WTC11 (cell line): Measurements from ENCODE around the gene UGGT1. TPM values are rescaled to one million over a fixed set of nuclear protein-coding genes. Genes with fewer than 3 reads are reported as not detected.

Experiments used
- ATAC-seq: fragments of 200-7000 bp; cut with Tn5 transposase; 2 replicates; pipeline ENCODE4 v1.10.0; 2021; ENCODE audit warnings: mild to moderate bottlenecking, moderate library complexity
- CTCF ChIA-PET: fragments of 300-600 bp; sonication (Branson Sonifier 250); formaldehyde crosslinking; loops from one replicate; lab custom pipeline; 2021; ENCODE audit warnings: antibody characterized with exemption; lab: Charles Lee
- POLR2A ChIA-PET: fragments of 350-600 bp; sonication (Branson Sonifier 250); formaldehyde crosslinking; loops from one replicate; lab custom pipeline; 2021; ENCODE audit warnings: antibody characterized with exemption; lab: Charles Lee
- DNase-seq: peaks from one replicate; pipeline ENCODE4 v3.0.0; 2021; ENCODE audit warnings: low spot score
- H3K27ac Mint-ChIP-seq: 2 replicates; pipeline ENCODE4 v1.8.0; 2021; ENCODE audit warnings: mixed read lengths
- H3K27me3 Mint-ChIP-seq: 2 replicates; pipeline ENCODE4 v1.8.0; 2021; ENCODE audit warnings: low read depth, mild to moderate bottlenecking, moderate library complexity, mixed read lengths
- H3K36me3 Mint-ChIP-seq: 2 replicates; pipeline ENCODE4 v1.8.0; 2021; ENCODE audit warnings: mixed read lengths
- H3K4me1 Mint-ChIP-seq: 2 replicates; pipeline ENCODE4 v1.8.0; 2022; ENCODE audit warnings: mixed read lengths
- H3K4me3 Mint-ChIP-seq: 2 replicates; pipeline ENCODE4 v1.8.0; 2021; ENCODE audit warnings: mild to moderate bottlenecking, moderate library complexity, mixed read lengths
- H3K9me3 Mint-ChIP-seq: 2 replicates; pipeline ENCODE4 v1.8.0; 2021; ENCODE audit warnings: mixed read lengths
- CBFB ChIP-seq: sonication (generic); formaldehyde crosslinking; IDR thresholded peaks from 2 replicates; pipeline ENCODE4 v1.8.1; 2022; ENCODE audit warnings: mild to moderate bottlenecking, low read depth, missing genetic modification reagents
- CREB1 ChIP-seq: sonication (generic); formaldehyde crosslinking; IDR thresholded peaks from 2 replicates; pipeline ENCODE4 v1.8.0; 2023; ENCODE audit warnings: mild to moderate bottlenecking, missing genetic modification reagents
- CTCF ChIP-seq: fragments of 200-600 bp; IDR thresholded peaks from 2 replicates; pipeline ENCODE4 v1.8.0; 2022; ENCODE audit warnings: antibody characterized with exemption
- ERG ChIP-seq: fragments of 250-450 bp; sonication (Bioruptor Pico); IDR thresholded peaks from 2 replicates; pipeline ENCODE4 v1.8.0; 2021; ENCODE audit warnings: mild to moderate bottlenecking
- FOXP1 ChIP-seq: sonication (generic); formaldehyde crosslinking; IDR thresholded peaks from 2 replicates; pipeline ENCODE4 v1.8.0; 2022; ENCODE audit warnings: missing genetic modification reagents, mild to moderate bottlenecking, moderate library complexity, borderline replicate concordance
- HMGA2 ChIP-seq: fragments of 250-450 bp; sonication (Bioruptor Pico); IDR thresholded peaks from 2 replicates; pipeline ENCODE4 v1.4.0; 2021; ENCODE audit warnings: mild to moderate bottlenecking, moderate library complexity
- IRF1 ChIP-seq: sonication (generic); formaldehyde crosslinking; IDR thresholded peaks from 2 replicates; pipeline ENCODE4 v1.8.0; 2023; ENCODE audit warnings: missing genetic modification reagents
- IRF2 ChIP-seq: sonication (generic); formaldehyde crosslinking; IDR thresholded peaks from 2 replicates; pipeline ENCODE4 v1.8.0; 2022; ENCODE audit warnings: low read depth, missing genetic modification reagents, borderline replicate concordance
- MLX ChIP-seq: sonication (generic); formaldehyde crosslinking; IDR thresholded peaks from 2 replicates; pipeline ENCODE4 v1.8.1; 2023; ENCODE audit warnings: mild to moderate bottlenecking, missing genetic modification reagents, moderate library complexity
- OVOL2 ChIP-seq: fragments of 250-450 bp; sonication (Bioruptor Pico); IDR thresholded peaks from 2 replicates; pipeline ENCODE4 v1.9.0; 2021; ENCODE audit warnings: mild to moderate bottlenecking, borderline replicate concordance
- SOX15 ChIP-seq: fragments of 250-450 bp; sonication (Bioruptor Pico); IDR thresholded peaks from 2 replicates; pipeline ENCODE4 v1.9.0; 2021; ENCODE audit warnings: mild to moderate bottlenecking
- TCF7 ChIP-seq: sonication (generic); formaldehyde crosslinking; IDR thresholded peaks from 2 replicates; pipeline ENCODE4 v1.8.0; 2022; ENCODE audit warnings: mild to moderate bottlenecking, low read depth, missing genetic modification reagents, moderate library complexity
- TP53 ChIP-seq: sonication (generic); formaldehyde crosslinking; IDR thresholded peaks from 2 replicates; pipeline ENCODE4 v1.8.1; 2023; ENCODE audit warnings: mild to moderate bottlenecking, missing genetic modification reagents
- ZBTB21 ChIP-seq: sonication (generic); formaldehyde crosslinking; IDR thresholded peaks from 2 replicates; pipeline ENCODE4 v1.8.1; 2023; ENCODE audit warnings: mild to moderate bottlenecking, missing genetic modification reagents, borderline replicate concordance
- ZNF317 ChIP-seq: sonication (generic); formaldehyde crosslinking; IDR thresholded peaks from 2 replicates; pipeline ENCODE4 v1.8.1; 2023; ENCODE audit warnings: low read depth, mild to moderate bottlenecking, moderate library complexity, missing genetic modification reagents, borderline replicate concordance
- ZNF396 ChIP-seq: fragments of 250-450 bp; sonication (Bioruptor Pico); IDR thresholded peaks from 2 replicates; pipeline ENCODE4 v1.8.0; 2021; ENCODE audit warnings: mild to moderate bottlenecking, moderate library complexity, borderline replicate concordance
- ZSCAN18 ChIP-seq: fragments of 250-450 bp; sonication (Bioruptor Pico); IDR thresholded peaks from 2 replicates; pipeline ENCODE4 v2.1.2; 2022; ENCODE audit warnings: mild to moderate bottlenecking, moderate library complexity
- total RNA-seq: library from RNA; stranded (reverse); gene quantifications from 3 replicates; pipeline ENCODE4 v1.2.3, GENCODE V29; 2021
- TF ChIP-seq, protein P1 (sequence below): fragments of 250-450 bp; sonication (Bioruptor Pico); IDR thresholded peaks from 2 replicates; pipeline ENCODE4 v1.9.0; 2021; ENCODE audit warnings: mild to moderate bottlenecking
- TF ChIP-seq, protein P2 (sequence below): sonication (generic); formaldehyde crosslinking; IDR thresholded peaks from 2 replicates; pipeline ENCODE4 v1.8.1; 2022; ENCODE audit warnings: missing genetic modification reagents, borderline replicate concordance
- TF ChIP-seq, protein P3 (sequence below): sonication (generic); formaldehyde crosslinking; IDR thresholded peaks from 2 replicates; pipeline ENCODE4 v1.8.1; 2023; ENCODE audit warnings: mild to moderate bottlenecking, missing genetic modification reagents

The UGGT1 gene
- total RNA-seq, 1 experiment from 2014 or later = 57.9 TPM

GRCh38 chr2:128227862-128228261 is 136.9 kb downstream of the UGGT1 start:
- POLR2A ChIA-PET = no interaction called here
- peaks cover 10% of the 10 kb centered on the region for H3K9me3 Mint-ChIP-seq
- H3K36me3 Mint-ChIP-seq = no peaks in the 10 kb centered on the region
- H3K4me1 Mint-ChIP-seq = no peaks in the 10 kb centered on the region
- no peak overlapping the region for H3K27ac Mint-ChIP-seq
- ATAC-seq (no peak), DNase-seq (no peak)
- CTCF ChIA-PET = interaction anchor here (0.6 kb wide), 1 partner anchor 508 kb away, joined by 3 read pairs; no protein-coding TSS in a partner anchor
- TF ChIP-seq CREB1 (no peak), ERG (CRISPR knock-in tag) (no peak), SOX15 (CRISPR knock-in tag) (no peak), ZNF317 (CRISPR knock-in tag) (no peak), MLX (CRISPR knock-in tag) (no peak), OVOL2 (CRISPR knock-in tag) (no peak), CTCF (no peak), TP53 (no peak), ZBTB21 (CRISPR knock-in tag) (no peak), CBFB (CRISPR knock-in tag) (no peak), ZSCAN18 (no peak), IRF2 (CRISPR knock-in tag) (no peak), IRF1 (no peak), TCF7 (CRISPR knock-in tag) (no peak), FOXP1 (no peak), ZNF396 (no peak), HMGA2 (CRISPR knock-in tag) (no peak)
- TF ChIP-seq, protein P1, sequence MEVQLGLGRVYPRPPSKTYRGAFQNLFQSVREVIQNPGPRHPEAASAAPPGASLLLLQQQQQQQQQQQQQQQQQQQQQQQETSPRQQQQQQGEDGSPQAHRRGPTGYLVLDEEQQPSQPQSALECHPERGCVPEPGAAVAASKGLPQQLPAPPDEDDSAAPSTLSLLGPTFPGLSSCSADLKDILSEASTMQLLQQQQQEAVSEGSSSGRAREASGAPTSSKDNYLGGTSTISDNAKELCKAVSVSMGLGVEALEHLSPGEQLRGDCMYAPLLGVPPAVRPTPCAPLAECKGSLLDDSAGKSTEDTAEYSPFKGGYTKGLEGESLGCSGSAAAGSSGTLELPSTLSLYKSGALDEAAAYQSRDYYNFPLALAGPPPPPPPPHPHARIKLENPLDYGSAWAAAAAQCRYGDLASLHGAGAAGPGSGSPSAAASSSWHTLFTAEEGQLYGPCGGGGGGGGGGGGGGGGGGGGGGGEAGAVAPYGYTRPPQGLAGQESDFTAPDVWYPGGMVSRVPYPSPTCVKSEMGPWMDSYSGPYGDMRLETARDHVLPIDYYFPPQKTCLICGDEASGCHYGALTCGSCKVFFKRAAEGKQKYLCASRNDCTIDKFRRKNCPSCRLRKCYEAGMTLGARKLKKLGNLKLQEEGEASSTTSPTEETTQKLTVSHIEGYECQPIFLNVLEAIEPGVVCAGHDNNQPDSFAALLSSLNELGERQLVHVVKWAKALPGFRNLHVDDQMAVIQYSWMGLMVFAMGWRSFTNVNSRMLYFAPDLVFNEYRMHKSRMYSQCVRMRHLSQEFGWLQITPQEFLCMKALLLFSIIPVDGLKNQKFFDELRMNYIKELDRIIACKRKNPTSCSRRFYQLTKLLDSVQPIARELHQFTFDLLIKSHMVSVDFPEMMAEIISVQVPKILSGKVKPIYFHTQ (CRISPR knock-in tag) = no peak
- TF ChIP-seq, protein P2, sequence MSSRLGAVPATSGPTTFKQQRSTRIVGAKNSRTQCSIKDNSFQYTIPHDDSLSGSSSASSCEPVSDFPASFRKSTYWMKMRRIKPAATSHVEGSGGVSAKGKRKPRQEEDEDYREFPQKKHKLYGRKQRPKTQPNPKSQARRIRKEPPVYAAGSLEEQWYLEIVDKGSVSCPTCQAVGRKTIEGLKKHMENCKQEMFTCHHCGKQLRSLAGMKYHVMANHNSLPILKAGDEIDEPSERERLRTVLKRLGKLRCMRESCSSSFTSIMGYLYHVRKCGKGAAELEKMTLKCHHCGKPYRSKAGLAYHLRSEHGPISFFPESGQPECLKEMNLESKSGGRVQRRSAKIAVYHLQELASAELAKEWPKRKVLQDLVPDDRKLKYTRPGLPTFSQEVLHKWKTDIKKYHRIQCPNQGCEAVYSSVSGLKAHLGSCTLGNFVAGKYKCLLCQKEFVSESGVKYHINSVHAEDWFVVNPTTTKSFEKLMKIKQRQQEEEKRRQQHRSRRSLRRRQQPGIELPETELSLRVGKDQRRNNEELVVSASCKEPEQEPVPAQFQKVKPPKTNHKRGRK (CRISPR knock-in tag) = no peak
- TF ChIP-seq, protein P3, sequence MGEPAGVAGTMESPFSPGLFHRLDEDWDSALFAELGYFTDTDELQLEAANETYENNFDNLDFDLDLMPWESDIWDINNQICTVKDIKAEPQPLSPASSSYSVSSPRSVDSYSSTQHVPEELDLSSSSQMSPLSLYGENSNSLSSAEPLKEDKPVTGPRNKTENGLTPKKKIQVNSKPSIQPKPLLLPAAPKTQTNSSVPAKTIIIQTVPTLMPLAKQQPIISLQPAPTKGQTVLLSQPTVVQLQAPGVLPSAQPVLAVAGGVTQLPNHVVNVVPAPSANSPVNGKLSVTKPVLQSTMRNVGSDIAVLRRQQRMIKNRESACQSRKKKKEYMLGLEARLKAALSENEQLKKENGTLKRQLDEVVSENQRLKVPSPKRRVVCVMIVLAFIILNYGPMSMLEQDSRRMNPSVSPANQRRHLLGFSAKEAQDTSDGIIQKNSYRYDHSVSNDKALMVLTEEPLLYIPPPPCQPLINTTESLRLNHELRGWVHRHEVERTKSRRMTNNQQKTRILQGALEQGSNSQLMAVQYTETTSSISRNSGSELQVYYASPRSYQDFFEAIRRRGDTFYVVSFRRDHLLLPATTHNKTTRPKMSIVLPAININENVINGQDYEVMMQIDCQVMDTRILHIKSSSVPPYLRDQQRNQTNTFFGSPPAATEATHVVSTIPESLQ (CRISPR knock-in tag) = no peak
- H3K27me3 Mint-ChIP-seq = peaks cover 22% of the 10 kb centered on the region
- H3K4me3 Mint-ChIP-seq = no peak overlapping the region
